Activated CD8-positive, alpha-beta memory T cell treated with anti-CD3 and anti-CD28 coated beads, Interleukin-2, amount 50 U/mL, for 1 hour (primary cell): Measurements from ENCODE around the gene SLC16A4.
"Not testable (repeated sequence)": the region's sequence is repeated elsewhere in the genome, so short reads cannot be mapped to it uniquely, and the experiment has no call there.

Source experiments
- DNase-seq: peaks from one replicate; pipeline ENCODE4 v3.0.0-alpha.2; 2020; ENCODE audit errors: extremely low read depth

SLC16A4 gene

DNA sequence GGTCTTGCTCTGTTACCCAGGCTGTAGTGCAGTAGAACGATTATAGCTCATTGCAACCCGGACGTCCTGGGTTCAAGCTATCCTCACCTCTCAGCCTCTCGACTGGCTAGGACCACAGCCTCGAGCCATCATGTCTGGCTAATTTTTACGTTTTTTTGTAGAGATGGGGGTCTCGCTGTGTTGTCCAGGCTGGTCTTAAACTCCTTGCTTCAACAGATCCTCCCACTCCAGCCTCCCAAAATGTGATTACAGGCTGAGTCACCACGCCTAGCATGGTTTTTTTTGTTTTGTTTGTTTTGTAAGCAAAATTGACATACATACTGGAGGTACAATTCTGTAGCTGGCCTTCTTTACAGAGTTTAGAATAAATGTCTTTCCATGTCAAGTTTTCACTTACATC is 17.7 kb upstream of the SLC16A4 start:
- DNase-seq, result no peak

DNA sequence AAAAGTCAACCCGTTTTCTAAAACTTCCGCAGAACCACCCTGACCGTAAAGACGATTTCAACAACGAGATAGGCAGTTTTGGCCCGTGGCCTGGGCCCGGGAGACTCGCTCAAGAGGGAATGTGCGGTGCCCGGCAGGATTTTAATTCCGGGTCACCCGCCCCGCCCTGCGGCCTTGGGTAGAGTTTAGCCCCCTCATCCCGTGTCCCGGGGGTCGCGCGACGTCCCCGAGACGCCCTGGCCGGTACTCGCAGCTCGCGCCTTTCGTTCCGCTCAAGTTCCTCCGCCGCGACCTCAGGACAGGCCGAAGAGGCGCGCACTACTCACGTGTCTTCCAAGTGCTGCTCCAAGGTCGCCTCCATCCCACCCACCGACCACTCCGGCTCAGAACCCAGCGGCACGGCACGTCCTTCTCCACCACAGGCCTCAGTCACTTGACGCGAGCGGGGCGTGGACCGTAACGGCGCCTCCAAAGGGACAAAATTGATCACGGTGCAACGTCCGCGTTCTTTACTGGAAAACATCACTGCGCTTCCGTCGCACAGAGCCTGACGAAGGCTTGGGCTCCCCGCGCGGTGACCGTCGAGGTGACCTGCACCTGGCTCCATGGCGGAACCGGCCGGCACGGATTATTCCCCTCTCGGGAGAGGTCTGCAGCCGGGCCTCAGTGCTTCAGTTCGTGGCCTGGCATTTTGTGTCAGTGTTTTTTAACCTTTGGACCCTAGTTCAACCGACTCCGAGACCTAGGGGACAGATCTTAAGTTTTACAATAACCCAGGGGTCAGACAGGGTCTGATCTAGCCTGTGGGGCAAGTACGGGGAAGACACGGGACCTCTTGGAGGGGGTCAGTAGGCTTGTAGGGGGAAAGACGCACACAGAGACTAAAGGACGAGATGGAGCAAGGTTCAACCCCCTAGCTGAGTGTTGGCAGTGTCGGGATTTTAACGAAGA is 16.7 kb upstream of the SLC16A4 start, which contains the start of gene LAMTOR5:
Gene LAMTOR5 (minus strand): TSS at position 435 of the 951 bp plus-strand sequence. CDS start 74 bp downstream, at position 361.
- peak; percentile 66 for DNase-seq

DNA sequence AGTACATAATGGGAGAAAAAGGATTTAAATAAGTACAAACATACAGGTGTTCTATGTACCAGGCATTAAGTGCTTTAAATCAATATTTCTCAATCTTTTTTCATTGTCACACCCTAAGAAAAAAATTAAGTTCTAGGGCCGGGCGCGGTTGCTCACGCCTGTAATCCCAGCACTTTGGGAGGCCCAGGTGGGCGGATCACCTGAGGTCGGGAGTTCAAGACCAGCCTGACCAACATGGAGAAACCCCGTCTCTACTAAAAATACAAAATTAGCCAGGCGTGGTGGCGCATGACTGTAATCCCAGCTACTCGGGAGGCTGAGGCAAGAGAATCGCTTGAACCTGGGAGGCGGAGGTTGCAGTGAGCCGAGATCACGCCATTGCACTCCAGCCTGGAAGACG is 15.6 kb upstream of the SLC16A4 start:
- not testable (repeated sequence) for DNase-seq

DNA sequence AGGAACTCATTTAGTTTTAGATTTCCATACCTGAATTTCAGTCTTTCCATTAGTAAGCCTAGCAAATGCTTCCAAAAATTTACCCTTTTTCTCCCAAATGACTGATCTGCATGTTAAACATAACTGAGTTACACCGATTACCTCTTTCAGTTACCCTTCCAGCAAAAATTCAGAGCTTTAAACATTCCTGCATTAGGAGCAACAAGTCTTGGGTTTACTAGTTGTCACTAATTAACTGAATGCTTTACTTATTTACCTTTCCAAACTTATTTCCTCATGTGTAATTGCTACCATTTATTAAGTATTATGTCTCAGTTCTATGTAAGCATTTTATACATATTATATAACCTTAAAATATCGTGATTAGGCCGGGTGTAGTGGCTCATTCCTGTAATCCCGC is 13.6 kb upstream of the SLC16A4 start:
- no peak for DNase-seq

DNA sequence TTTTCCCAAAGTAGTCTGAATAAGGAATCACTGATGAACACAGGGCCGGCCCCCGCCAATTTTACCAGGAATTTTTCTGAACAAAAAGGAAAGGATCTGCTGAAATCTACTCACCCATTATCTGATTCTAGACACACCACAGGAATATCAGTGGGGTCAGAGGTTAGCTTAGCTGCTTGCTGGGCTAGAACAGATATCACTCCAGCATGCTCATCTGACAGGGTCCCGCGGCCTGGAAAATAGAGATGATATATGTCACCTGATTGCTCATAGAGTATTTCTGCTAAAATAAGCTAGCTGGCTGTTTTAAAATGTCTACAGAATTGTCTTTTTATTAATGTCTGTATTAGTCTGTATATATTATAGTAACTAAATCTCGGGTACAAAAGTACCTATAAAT is 13.0 kb upstream of the SLC16A4 start:
- no peak for DNase-seq

DNA sequence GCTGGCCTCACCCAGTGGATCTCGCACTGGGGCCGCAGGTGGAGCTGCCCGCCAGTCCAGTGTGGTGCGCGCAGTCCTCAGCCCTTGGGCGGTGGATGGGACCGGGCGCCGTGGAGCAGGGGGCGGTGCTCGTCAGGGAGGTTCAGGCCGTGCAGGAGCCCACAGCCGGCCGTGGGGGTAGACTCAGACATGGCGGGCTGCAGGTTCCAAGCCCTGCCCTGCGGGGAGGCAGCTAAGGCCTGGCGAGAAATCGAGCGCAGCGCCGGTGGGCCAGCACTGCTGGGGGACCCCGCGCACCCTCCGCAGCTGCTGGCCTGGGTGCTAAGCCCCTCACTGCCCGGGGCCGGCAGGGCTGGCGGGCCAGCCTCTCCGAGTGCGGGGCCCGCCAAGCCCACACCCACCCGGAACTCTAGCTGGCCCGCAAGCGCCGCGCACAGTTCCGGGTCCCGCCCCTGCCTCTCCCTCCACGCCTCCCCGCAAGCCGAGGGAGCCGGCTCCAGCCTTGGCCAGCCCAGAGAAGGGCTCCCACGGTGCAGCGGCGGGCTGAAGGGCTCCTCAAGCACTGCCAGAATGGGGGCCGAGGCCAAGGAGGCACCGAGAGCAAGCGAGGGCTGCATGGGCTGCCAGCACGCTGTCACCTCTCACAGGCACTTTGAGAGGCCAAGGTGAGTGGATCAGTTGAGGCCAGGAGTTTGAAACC is 5.6 kb upstream of the SLC16A4 start:
- DNase-seq, result not testable (repeated sequence)

DNA sequence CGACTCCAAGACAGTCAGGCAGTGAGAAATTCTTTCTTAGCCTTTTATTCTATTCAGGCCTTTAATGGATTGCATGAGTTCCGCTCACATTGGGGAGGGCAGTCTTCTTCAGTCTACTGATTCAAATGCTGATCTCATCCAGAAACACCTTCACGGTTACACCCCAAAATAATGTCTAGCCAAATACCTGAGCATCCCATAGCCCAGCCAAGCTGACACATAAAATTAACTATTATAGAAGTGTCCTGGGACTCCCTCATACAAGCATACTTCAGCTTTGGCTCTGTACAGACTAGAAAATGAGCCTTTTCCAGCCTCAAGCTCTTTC is 3.6 kb upstream of the SLC16A4 start:
- DNase-seq, result no peak

DNA sequence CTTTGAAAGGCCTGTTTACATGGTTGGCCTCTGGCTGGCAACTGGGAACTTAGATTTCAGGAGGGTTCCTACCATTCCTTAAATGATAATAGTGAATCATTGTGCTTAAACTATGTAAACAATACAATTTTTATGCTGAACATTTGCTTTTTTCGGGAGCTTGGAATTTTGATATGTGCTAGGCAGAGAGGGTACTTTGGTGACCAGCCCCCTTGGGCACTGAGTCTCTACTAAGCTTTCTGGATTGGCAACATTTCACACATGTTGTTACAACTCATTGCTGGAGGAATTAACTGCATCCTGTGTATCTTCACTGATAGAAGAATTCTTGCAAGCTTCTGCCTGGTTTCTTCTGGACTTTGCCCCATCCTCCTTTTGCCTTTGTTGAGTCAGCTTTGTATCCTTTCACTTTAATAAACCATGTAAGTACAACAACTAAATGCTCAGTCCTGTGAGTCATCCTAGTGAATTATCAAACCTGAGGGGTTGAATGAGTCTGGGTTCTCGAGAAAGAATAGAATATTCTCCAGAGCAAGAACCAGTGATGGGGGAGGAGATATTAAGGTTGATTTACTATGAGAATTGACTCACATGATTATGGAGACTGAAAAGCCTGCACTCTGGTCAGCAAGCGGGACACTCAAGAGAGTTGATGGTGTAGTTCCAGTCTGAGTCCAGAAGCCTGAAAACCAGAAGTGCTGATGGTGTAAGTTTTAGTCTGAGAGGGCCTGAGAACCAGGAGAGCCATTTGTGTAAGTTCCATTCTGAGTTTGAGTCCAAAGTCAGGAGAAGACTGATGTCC is 3.1 kb upstream of the SLC16A4 start:
- DNase-seq, result no peak

DNA sequence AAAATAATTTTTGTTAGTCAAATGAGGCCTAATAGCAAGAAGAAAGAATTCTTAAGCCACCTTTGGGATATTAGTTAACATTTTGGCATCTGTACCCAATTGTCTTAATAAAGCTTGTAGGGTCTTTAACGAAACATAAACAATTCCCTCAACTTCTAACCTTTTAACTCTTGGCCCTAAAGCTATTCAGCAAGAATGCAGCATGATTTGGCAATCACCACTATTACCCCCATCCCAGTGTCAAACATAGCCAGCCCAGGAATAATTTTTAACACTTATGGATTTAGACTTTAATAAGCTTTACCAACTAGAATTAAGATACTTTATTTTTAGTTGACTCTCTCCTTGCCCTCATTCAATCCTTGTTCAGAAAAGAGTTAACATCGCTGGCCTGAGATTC is 2.5 kb upstream of the SLC16A4 start:
- no peak for DNase-seq

DNA sequence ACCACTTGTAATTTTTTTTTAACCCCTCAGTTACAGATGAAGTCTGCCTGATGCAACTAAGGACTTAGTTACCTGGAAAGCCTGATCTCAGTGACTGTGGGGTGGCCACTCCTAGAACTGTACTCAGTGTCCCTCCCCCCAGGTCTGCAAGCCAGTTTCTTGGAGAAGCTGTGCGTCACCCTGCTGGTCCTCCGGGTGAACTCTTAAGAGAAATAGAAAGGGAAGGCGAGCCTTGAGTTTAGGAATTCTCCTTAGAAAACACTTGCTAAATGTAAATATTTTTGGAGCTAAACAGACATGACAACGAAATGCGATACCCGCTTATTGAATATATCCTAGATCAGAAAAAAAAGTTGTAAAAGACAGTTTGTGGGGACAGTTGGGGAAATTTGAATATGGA is 730 bp downstream of the SLC16A4 start:
- no peak for DNase-seq

DNA sequence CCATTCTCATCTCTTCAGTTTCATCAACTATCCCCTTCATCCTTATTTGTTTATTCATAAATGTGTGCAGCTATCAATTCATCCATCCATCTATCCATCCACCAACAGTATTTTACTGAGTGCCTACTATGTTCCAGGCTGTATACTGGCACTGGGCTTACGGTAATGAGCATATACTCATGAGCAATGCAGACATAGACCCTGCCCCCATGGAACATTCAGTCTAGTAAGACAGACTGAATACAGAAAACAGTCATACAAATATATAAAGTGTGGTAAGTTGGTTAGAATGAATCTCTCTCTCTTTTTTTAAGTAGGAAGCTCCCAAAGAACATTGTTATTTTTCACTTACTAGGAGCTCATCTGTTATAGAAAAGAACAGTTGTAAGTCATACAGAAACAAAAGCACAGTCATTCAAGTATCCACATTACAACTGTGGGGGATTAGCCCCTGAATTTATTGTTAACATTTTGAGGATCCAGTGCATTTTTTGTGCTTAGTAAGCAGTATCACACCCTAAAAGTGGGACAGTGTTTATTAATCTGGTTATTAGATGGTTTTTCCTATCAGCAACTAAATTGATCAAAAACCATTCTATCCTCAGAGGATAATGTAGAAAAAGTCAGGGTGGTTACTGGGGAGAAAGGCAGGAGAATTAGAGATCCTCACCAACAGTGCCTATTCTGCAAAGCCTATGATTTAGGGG is 3.6 kb downstream of the SLC16A4 start:
- DNase-seq, result no peak

DNA sequence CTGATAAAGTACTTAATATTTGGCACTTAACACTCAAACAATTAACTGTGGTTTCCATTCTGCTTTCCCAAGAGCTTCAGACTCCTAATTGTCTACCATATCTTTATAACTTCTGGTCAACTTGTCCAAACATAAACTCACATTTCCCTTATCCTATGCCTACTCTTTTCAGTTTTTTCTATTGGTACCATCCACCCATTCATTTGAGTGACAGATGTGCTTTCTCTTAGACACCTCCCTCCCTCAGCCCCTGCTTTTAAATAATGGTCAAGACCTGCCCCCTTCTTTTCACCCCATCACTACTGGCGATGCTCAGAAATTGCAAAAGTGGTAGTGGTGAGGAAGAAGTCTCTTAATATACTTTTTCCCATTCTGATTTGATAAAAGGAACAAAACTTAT is 5.5 kb downstream of the SLC16A4 start:
- DNase-seq, result no peak

DNA sequence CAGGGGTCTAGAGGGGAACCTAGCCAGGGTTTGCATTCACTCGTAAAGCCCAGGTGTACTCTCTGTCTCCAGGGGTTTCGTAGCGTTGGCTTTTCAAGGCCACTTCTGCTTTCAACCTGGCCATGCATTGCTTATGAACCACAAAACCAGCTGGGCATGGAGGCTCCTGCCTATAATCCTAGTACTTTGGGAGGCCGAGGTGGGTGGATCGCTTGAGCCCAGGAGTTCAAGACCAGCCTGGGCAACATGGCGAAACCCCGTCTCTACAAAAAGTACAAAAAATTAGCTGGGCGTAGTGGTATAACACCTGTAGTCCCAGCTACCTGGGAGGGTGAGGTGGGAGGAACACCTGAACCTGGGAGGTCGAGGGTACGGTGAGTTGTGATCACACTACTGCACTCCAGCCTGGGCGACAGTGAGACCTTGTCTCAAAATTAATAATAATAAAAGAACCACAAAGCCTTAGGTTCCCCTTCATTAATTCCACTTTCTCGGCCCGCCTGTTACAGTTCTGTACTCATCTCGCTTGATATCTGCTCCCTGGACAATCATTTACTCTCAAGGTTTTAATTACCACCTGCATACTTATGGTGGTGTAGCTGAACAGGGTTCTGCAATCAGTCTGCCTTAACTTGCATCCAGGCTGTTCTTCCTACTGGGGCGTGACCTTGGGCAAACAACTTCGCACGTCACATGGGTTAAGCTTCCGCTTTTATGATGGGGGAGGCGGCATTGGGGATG is 6.1 kb downstream of the SLC16A4 start:
- DNase-seq, result no peak

DNA sequence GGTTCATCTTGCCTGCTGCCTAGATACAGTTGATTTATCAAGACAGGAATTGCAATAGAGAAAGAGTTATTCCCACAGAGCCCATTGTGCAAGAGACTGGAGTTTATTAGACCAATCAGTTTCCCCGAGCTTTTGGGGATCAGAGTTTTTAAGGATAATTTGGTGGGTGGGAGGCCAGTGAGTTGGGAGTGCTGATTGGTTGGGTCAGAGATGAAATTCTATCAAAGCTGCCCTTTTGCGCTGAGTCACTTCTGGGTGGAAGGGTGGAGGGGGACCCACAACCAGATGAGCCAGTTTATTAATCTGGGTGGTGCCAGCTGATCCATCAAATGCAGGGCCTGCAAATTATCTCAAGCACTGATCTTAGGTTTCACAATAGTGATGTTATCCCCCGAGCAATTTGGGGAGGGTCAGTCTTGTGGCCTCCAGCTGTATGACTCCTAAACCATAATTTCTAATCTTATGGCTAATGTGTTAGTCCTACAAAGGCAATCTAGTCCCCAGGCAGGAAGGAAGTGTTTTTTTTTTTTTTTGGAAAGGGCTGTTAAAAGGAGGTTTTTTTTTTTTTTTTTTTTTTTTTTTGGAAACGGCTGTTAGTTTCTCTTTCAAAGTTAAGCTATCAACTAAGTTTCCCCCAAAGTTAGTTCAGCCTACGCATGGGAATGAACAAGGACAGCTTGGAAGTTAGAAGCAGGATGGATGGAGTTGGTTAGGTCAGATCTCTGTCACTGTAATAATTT is 7.4 kb downstream of the SLC16A4 start:
- no peak for DNase-seq

DNA sequence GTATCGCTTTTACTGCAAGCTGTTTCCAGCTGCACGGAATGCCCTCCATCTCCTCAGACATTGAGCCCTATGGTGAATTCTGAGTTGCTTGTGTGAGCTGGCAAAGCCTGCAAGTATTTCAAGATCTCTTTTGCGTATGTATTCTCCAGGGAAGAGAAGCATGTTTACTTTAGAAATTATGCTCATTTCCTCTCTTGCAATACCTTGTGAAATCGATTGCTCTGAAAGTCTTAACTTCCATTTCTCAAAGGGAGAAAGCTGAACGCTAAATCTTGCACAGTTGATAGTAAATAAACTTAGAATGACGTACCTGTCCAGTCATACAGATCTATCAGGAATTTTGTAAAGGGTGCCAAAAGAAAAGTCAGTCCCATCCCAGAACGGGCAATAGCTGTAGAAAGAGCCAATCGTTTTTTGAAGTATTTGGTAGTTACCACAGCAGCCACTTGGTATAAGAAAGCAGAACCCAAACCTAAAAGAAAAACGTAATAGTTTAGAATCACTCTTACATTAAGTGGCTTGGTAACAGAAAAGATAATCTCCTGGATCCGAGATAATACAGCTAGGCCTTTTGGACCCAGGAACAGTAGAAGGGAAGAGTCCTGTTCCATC is 10.0 kb downstream of the SLC16A4 start:
- DNase-seq, result no peak

DNA sequence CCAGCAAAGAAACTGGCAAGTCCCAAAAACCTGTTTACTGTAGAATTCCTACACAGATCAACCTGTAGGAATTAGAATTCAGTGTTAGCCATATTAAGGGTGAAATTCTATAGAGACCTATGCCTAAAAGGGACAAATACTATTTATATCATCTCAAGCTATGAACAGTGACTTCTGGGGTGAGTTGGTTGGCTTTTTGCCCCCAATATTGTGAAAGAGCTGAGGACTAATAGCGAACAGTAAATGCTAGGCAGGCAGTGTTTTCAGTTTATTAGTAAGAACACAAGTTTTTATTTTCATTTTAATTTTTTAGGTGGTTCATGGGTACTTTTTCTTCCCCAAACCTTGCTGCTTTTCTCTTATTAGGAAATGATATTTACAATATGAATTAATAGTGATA is 15.3 kb downstream of the SLC16A4 start:
- DNase-seq, result no peak

DNA sequence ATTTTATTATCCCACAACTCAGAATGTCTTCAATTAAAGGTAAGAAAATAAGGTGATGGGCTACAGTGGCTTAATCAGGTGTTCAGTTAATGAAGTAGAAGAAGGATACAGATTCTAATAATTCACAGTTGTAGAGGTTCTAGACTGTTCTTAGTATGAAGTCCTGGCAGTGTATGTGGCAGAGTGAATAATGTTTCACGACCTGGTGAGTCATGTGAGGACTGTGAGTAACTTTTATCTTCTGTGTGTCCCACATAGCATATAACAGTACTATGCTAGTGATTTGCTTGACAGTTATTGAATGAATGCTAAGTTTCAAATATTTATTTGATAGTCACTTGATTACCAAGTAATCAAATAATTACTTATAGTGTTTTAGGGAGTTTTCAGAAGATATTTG is 20.0 kb downstream of the SLC16A4 start:
- DNase-seq, result no peak

DNA sequence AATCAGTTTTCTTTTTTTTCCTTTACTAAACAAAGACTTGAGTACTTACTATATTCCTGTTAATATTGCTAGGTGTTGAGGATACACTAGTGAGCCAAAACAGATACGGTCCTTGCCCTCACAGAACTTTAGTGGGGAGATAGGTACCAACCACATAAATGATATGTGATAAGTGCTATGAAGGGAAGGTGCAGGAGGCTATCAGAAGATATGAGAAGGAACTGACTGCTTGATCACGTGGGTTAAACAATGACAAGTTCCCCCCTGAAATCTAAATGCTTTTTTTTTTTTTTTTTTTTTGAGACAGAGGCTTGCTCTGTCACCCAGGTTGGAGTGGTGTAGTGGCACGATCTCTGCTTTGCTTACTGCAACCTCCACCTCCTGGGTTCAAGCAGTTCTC is 26.6 kb downstream of the SLC16A4 start:
- no peak for DNase-seq

DNA sequence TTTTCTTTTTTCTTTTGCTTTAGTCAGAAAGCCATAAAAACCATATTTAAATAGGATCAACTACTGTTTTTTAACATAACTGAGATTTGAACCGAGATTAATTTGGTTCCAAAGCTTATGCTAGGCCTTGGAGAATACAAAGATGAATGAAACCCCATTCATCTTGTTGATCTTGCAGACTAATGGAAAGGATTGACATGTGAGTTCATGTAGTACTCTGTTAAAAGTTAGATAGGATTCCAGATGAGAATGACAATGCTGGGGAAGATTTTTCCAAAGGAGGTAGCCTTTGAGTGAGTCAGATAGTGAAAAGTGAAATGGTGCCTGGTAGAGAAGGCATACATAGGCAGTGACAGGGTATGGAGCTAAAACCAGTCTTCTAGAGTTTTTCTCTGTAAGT is 29.0 kb downstream of the SLC16A4 start:
- DNase-seq, result no peak

DNA sequence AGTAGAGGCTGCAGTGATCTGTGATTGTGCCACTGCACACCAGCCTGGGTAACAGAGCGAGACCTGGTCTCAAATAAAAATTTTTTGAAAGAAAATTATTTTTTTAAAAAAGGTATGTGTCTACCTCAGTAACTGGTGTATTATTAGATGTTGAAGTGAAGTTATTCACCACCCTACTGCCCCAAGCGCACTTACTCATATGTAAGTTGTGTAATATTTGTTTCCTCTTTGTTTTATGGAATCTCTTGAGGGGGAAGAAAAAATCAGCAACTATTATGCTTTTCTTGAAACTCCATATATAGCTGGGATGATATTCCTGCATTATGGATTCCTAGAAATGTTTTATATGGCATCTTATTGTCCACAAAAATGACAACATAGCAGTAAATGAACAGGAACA is 30.4 kb downstream of the SLC16A4 start:
- DNase-seq, result no peak
